Uterus (tissue), 2 donors: ENCODE results near the gene SMYD4.

Experiments
- POLR2A ChIP-seq, 2 donors: fragments of 450-650 bp; IDR thresholded peaks; one replicate each; pipeline ENCODE4 v1.6.1; 2016; ENCODE audit warnings: antibody characterized with exemption in 2 of 2, mild to moderate bottlenecking in 1 of 2, moderate library complexity in 1 of 2
- TF ChIP-seq, protein P1 (sequence below), 4 experiments: fragments of 200-600 bp in 2 of 4; fragments of 450-650 bp in 2 of 4; sonication (generic) in 2 of 4; IDR thresholded peaks; one replicate each; pipeline ENCODE4 v1.5.1; 2016 to 2019; ENCODE audit warnings: antibody characterized with exemption in 4 of 4, mild to moderate bottlenecking in 2 of 4, moderate library complexity in 1 of 4

DNA sequence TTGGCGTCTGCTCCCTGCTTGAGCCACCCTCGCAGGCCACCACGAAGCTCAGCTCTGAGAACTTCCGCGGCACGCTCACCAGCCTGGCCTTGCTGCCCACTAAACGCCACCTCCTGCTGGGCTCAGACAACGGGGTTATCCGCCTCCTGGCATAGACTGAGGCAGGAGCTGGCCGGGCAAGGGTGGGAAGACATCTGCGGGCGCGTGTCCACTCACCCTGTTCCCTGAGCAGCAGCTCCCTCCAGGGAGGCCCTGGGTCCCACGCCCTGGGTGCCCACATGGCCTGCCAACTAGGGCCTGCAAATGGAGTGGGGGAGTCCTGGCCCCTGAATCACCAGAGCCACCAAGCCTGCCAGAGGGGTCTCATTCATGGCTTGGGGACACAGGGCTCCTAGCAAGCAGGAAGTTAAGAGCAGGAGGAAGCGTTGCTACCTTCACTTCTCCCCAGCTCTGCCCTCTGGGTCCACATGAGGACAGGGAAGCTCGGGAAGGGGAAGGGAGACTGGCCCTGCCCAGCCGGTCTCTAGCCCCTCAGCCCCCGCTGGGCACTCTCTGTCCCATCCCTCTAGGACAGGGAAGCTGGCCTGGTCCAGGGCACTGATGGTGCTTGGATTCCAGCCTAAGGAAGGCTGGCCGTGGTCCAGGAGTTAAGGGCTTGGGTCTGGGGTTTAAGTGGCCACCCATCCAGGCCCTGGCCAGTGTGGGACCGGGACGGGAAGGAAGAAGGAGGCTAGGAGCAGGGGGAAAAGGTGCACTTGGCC is 92.0 kb downstream of the SMYD4 start:
- no peak for TF ChIP-seq POLR2A (IDR thresholded peaks at IDR 0.05)
- TF ChIP-seq, protein P1, sequence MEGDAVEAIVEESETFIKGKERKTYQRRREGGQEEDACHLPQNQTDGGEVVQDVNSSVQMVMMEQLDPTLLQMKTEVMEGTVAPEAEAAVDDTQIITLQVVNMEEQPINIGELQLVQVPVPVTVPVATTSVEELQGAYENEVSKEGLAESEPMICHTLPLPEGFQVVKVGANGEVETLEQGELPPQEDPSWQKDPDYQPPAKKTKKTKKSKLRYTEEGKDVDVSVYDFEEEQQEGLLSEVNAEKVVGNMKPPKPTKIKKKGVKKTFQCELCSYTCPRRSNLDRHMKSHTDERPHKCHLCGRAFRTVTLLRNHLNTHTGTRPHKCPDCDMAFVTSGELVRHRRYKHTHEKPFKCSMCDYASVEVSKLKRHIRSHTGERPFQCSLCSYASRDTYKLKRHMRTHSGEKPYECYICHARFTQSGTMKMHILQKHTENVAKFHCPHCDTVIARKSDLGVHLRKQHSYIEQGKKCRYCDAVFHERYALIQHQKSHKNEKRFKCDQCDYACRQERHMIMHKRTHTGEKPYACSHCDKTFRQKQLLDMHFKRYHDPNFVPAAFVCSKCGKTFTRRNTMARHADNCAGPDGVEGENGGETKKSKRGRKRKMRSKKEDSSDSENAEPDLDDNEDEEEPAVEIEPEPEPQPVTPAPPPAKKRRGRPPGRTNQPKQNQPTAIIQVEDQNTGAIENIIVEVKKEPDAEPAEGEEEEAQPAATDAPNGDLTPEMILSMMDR (IDR thresholded peaks at IDR 0.05), result no peak
